ENCODE data around the gene SLC25A21. TPM values are rescaled to one million over a fixed set of nuclear protein-coding genes. Genes with fewer than 3 reads are reported as not detected.

The SLC25A21 gene
- polyA plus RNA-seq, 1 experiment: 1.5 TPM

- Histone ChIP-seq H3K27me3 (ENCODE audit: control insufficient read depth, insufficient read depth, low read length) (no peaks in the 10 kb centered on the region), H3K9me3 (ENCODE audit: control insufficient read depth, insufficient read depth, low read length) (no peaks in the 10 kb centered on the region), H3K4me3 (ENCODE audit: low read depth, low read length) (no peak overlapping the region), H3K27ac (ENCODE audit: low read depth, low read length) (no peak overlapping the region)
- no peak for DNase-seq (ENCODE audit: low read depth, low spot score)
- POLR2A ChIA-PET: no interaction called here
- no peak for TF ChIP-seq CTCF (IDR thresholded peaks at IDR 0.05; ENCODE audit: low read depth, low read length)
- CTCF ChIA-PET: interaction anchor here (0.6 to 6.1 kb wide), 4 partner anchors 204 to 590 kb away, joined by 3 to 127 read pairs (median 8); no protein-coding TSS in a partner anchor
Measured at GRCh38 chr14:37145395-37145794, 27.0 kb downstream of the SLC25A21 start.

- no peaks in the 10 kb centered on the region for H3K9me3 ChIP-seq (ENCODE audit: control insufficient read depth, insufficient read depth, low read length)
- DNase-seq (ENCODE audit: low read depth, low spot score): no peak
- H3K4me3 ChIP-seq (ENCODE audit: low read depth, low read length): no peak overlapping the region
- H3K27me3 ChIP-seq (ENCODE audit: control insufficient read depth, insufficient read depth, low read length): no peaks in the 10 kb centered on the region
- no peak for TF ChIP-seq CTCF (IDR thresholded peaks at IDR 0.05; ENCODE audit: low read depth, low read length)
- ChIA-PET CTCF (interaction anchor here (0.6 to 6.1 kb wide), 5 partner anchors 11 to 589 kb away, joined by 3 to 127 read pairs (median 3); no protein-coding TSS in a partner anchor), POLR2A (no interaction called here)
- H3K27ac ChIP-seq (ENCODE audit: low read depth, low read length): no peak overlapping the region
Measured at GRCh38 chr14:37144729-37145363, 27.6 kb downstream of the SLC25A21 start.

GRCh38 chr14:37143475-37143874 lies 28.9 kb downstream of the SLC25A21 start:
- ChIA-PET CTCF (interaction anchor here (0.9 to 1.1 kb wide), 6 partner anchors 8 to 590 kb away, joined by 3 to 7 read pairs (median 4); no protein-coding TSS in a partner anchor), POLR2A (no interaction called here)
- Histone ChIP-seq H3K27me3 (ENCODE audit: control insufficient read depth, insufficient read depth, low read length) (no peaks in the 10 kb centered on the region), H3K27ac (ENCODE audit: low read depth, low read length) (no peak overlapping the region), H3K9me3 (ENCODE audit: control insufficient read depth, insufficient read depth, low read length) (no peaks in the 10 kb centered on the region), H3K4me3 (ENCODE audit: low read depth, low read length) (no peak overlapping the region)
- no peak for DNase-seq (ENCODE audit: low read depth, low spot score)
- TF ChIP-seq CTCF (IDR thresholded peaks at IDR 0.05; ENCODE audit: low read depth, low read length): no peak

- no peak for TF ChIP-seq CTCF (IDR thresholded peaks at IDR 0.05; ENCODE audit: low read depth, low read length)
- Histone ChIP-seq H3K27ac (ENCODE audit: low read depth, low read length) (no peak overlapping the region), H3K27me3 (ENCODE audit: control insufficient read depth, insufficient read depth, low read length) (no peaks in the 10 kb centered on the region), H3K9me3 (ENCODE audit: control insufficient read depth, insufficient read depth, low read length) (no peaks in the 10 kb centered on the region), H3K4me3 (ENCODE audit: low read depth, low read length) (no peak overlapping the region)
- POLR2A ChIA-PET: no interaction called here
- DNase-seq (ENCODE audit: low read depth, low spot score): peak; percentile 15
- CTCF ChIA-PET: interaction anchor here (0.9 to 1.1 kb wide), 5 partner anchors 9 to 589 kb away, joined by 3 to 7 read pairs (median 4); no protein-coding TSS in a partner anchor
Measured at GRCh38 chr14:37142835-37143401, 29.5 kb downstream of the SLC25A21 start.

GRCh38 chr14:37140176-37140575 lies 32.2 kb downstream of the SLC25A21 start:
- no peaks in the 10 kb centered on the region for H3K9me3 ChIP-seq (ENCODE audit: control insufficient read depth, insufficient read depth, low read length)
- H3K27me3 ChIP-seq (ENCODE audit: control insufficient read depth, insufficient read depth, low read length): no peaks in the 10 kb centered on the region
- DNase-seq (ENCODE audit: low read depth, low spot score): no peak
- TF ChIP-seq CTCF (IDR thresholded peaks at IDR 0.05; ENCODE audit: low read depth, low read length): no peak
- ChIA-PET POLR2A (interaction anchor here (0.7 kb wide), 1 partner anchor 483 kb away, joined by 4 read pairs; no protein-coding TSS in a partner anchor), CTCF (interaction anchor here (1.3 to 4.6 kb wide), 3 partner anchors 9 to 586 kb away, joined by 5 to 50 read pairs (median 12); no protein-coding TSS in a partner anchor)
- no peak overlapping the region for H3K27ac ChIP-seq (ENCODE audit: low read depth, low read length)
- H3K4me3 ChIP-seq (ENCODE audit: low read depth, low read length): no peak overlapping the region
